ENCODE results near the gene TOX3.

The TOX3 gene

GRCh38 chr16:52538511-52538910 lies 8.4 kb downstream of the TOX3 start:
- no peak for DNase-seq (ENCODE audit: low spot score)
- TF ChIP-seq CTCF (IDR thresholded peaks at IDR 0.05), result no peak
- H3K27ac ChIP-seq, result no peak overlapping the region
- H3K4me3 ChIP-seq, result no peak overlapping the region

GRCh38 chr16:52537516-52537915 lies 9.4 kb downstream of the TOX3 start:
- DNase-seq (ENCODE audit: low spot score), result no peak
- Histone ChIP-seq H3K4me3 (no peak overlapping the region), H3K27ac (no peak overlapping the region)
- TF ChIP-seq CTCF (IDR thresholded peaks at IDR 0.05), result no peak

GRCh38 chr16:52535076-52535475 lies 11.9 kb downstream of the TOX3 start:
- H3K4me3 ChIP-seq, result no peak overlapping the region
- no peak overlapping the region for H3K27ac ChIP-seq
- no peak for DNase-seq (ENCODE audit: low spot score)
- no peak for TF ChIP-seq CTCF (IDR thresholded peaks at IDR 0.05)

GRCh38 chr16:52533296-52533695 lies 13.6 kb downstream of the TOX3 start:
- no peak overlapping the region for H3K27ac ChIP-seq
- no peak for TF ChIP-seq CTCF (IDR thresholded peaks at IDR 0.05)
- no peak for DNase-seq (ENCODE audit: low spot score)
- H3K4me3 ChIP-seq, result no peak overlapping the region

GRCh38 chr16:52532384-52532783 lies 14.6 kb downstream of the TOX3 start:
- H3K4me3 ChIP-seq, result no peak overlapping the region
- no peak for DNase-seq (ENCODE audit: low spot score)
- TF ChIP-seq CTCF (IDR thresholded peaks at IDR 0.05), result no peak
- no peak overlapping the region for H3K27ac ChIP-seq

GRCh38 chr16:52529226-52529625 lies 17.7 kb downstream of the TOX3 start:
- DNase-seq (ENCODE audit: low spot score), result no peak
- TF ChIP-seq CTCF (IDR thresholded peaks at IDR 0.05), result no peak
- Histone ChIP-seq H3K27ac (no peak overlapping the region), H3K4me3 (no peak overlapping the region)

- no peak for TF ChIP-seq CTCF (IDR thresholded peaks at IDR 0.05)
- DNase-seq (ENCODE audit: low spot score), result no peak
- Histone ChIP-seq H3K4me3 (no peak overlapping the region), H3K27ac (no peak overlapping the region)
Measured at GRCh38 chr16:52528393-52529065, 18.4 kb downstream of the TOX3 start.

Measured in coronary artery (tissue), 2 donors.